ENCODE measurements around the gene SPINT2.
"Not testable (repeated sequence)": the region's sequence is repeated elsewhere in the genome, so short reads cannot be mapped to it uniquely, and the experiment has no call there.

Gene SPINT2

GRCh38 chr19:38229585-38230073, 34.7 kb upstream of the SPINT2 start:
- FAIRE-seq (no peak), DNase-seq (ENCODE audit: insufficient read length, low spot score) (peak; percentile 94)
- TF ChIP-seq, protein P1, sequence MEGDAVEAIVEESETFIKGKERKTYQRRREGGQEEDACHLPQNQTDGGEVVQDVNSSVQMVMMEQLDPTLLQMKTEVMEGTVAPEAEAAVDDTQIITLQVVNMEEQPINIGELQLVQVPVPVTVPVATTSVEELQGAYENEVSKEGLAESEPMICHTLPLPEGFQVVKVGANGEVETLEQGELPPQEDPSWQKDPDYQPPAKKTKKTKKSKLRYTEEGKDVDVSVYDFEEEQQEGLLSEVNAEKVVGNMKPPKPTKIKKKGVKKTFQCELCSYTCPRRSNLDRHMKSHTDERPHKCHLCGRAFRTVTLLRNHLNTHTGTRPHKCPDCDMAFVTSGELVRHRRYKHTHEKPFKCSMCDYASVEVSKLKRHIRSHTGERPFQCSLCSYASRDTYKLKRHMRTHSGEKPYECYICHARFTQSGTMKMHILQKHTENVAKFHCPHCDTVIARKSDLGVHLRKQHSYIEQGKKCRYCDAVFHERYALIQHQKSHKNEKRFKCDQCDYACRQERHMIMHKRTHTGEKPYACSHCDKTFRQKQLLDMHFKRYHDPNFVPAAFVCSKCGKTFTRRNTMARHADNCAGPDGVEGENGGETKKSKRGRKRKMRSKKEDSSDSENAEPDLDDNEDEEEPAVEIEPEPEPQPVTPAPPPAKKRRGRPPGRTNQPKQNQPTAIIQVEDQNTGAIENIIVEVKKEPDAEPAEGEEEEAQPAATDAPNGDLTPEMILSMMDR (IDR thresholded peaks at IDR 0.05; ENCODE audit: insufficient read depth, missing control alignments) = no peak

DNA sequence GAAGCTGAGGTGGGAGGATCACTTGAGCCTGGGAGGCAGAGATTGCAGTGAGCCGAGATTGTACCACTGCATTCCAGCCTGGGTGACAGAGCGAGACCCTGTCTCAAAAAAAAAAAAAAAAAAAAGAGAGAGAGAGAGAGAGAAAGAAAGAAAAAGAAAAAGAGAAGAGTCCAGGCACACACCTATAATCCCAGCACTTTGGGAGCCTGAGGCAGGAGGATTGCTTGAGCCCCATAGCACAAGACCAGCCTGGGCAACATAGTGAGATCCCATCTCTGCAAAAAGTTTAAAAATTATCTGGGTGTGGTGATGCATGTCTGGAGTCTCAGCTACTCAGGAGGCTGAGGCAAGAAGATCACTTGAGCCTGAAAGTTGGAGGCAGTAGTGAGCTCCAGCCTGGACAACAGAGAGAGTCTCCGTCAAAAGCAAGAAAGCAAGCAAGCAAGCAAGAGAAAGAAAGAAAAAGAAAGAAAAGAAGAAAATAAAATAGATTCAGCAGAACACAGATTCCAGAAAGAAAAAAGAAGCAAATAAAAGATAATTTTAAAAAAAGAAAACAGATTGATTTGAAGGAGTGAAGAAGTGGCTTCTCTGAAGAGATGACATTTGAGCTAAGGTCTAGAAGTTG, 33.8 kb upstream of the SPINT2 start:
- DNase-seq (ENCODE audit: insufficient read length, low spot score); FAIRE-seq: not testable (repeated sequence)

GRCh38 chr19:38231918-38232317, 32.5 kb upstream of the SPINT2 start:
- TF ChIP-seq, protein P1 (IDR thresholded peaks at IDR 0.05; ENCODE audit: insufficient read depth, missing control alignments) = no peak
- DNase-seq (ENCODE audit: insufficient read length, low spot score) = no peak
- FAIRE-seq = no peak

DNA sequence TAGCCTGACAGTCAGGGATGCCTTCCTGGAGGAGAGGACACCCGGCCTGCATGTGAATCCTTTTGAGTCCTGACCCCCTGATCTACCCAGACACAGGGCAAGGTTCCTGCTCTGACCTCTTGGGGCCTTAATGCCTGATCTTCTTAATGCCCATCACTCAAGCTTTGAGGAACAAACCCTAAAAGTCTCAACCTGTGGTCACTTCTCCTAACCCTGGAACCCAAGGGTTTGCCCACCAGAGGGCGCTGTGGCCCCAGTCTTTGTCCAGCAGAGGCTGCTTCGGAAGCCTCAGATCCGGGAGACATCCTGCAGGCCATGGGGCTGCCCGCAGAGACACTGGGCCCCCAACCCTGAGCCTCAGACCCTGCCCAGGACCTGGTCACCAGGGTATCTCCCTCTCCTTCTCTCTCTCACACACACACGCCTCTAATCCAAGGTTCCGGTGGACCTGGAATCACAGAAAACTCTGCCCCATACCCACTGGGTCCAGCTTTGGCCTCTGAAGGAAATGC, 30.6 kb upstream of the SPINT2 start:
- TF ChIP-seq, protein P1 (IDR thresholded peaks at IDR 0.05; ENCODE audit: insufficient read depth, missing control alignments) = peak; percentile 84
- peak; percentile 94 for DNase-seq (ENCODE audit: insufficient read length, low spot score)
- FAIRE-seq = no peak

DNA sequence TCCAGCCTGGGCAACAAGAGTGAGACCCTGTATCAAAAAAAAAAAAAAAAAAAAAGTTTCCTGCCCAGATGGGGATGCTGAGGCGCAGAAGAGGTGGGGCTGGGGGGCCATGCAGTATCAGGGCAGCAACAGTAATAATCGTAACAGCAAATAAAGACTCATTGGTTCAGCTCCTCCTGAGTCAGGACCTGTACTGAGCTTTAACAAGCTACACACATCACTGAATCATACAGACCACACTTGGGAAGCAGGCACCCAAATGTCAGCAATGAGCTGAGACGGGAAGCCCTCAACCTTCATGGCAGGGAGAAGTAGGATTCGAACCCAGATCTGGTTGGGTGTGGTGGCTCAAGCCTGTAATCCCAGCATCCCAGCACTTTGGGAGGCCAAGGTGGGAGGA, 29.8 kb upstream of the SPINT2 start:
- FAIRE-seq = no peak
- TF ChIP-seq, protein P1 (IDR thresholded peaks at IDR 0.05; ENCODE audit: insufficient read depth, missing control alignments) = no peak
- DNase-seq (ENCODE audit: insufficient read length, low spot score) = no peak

DNA sequence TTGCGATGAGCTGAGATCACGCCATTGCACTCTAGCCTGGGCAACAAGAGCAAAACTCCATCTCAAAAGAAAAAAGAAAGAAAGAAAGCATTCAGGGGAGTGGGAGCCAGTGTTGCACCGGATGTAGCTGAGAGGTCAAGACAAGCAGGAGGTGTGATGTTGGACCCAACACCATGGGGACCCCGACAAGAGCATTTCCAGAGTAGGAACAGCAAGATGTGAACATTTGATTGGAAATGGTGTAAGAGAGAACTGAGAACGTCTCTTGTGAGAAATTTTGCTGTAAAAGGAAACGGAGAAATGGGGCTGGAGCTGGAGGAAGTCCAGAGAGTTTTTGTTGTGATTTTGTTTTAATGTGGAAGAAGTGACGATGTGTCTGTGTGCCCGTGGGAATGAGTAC, 24.6 kb upstream of the SPINT2 start:
- TF ChIP-seq, protein P1 (IDR thresholded peaks at IDR 0.05; ENCODE audit: insufficient read depth, missing control alignments) = no peak
- no peak for DNase-seq (ENCODE audit: insufficient read length, low spot score)
- no peak for FAIRE-seq

DNA sequence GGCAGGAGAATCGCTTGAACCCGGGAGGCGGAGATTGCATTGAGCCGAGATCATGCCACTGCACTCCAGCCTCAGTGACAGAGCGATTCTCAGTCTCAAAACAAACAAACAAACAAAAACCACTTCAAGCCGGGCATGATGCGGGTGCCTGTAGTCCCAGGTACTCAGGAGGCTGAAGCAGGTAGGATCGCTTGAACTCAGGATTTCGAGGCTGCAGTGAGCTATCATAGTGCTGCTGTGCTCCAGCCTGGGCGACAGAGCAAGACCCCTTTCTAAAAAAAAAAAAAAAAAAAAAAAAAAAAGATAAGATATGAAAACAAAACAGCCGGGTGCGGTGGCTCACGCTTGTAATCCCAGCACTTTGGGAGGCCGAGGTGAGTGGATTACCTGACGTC, 21.1 kb upstream of the SPINT2 start:
- TF ChIP-seq, protein P1 (IDR thresholded peaks at IDR 0.05; ENCODE audit: insufficient read depth, missing control alignments) = no peak
- FAIRE-seq (no peak), DNase-seq (ENCODE audit: insufficient read length, low spot score) (no peak)

All from D721Med (cell line).